ENCODE results near the gene DAP. TPM values are rescaled to one million over a fixed set of nuclear protein-coding genes. Genes with fewer than 3 reads are reported as not detected.
"Not testable (repeated sequence)": the region's sequence is repeated elsewhere in the genome, so short reads cannot be mapped to it uniquely, and the experiment has no call there.

DAP gene
- total RNA-seq, 1 donor from 2014 or later: 41.1 TPM

GRCh38 chr5:10734832-10735523, 26.1 kb downstream of the DAP start:
- DNase-seq (ENCODE audit: low read depth, low spot score): no peak

GRCh38 chr5:10734037-10734709, 26.9 kb downstream of the DAP start:
- DNase-seq (ENCODE audit: low read depth, low spot score): no peak

- DNase-seq (ENCODE audit: low read depth, low spot score): no peak
Measured at GRCh38 chr5:10733426-10733825, 27.6 kb downstream of the DAP start.

- no peak for DNase-seq (ENCODE audit: low read depth, low spot score)
Measured at GRCh38 chr5:10731913-10732312, 29.1 kb downstream of the DAP start.

GRCh38 chr5:10730043-10730351, 31.0 kb downstream of the DAP start:
- no peak for DNase-seq (ENCODE audit: low read depth, low spot score)

- no peak for DNase-seq (ENCODE audit: low read depth, low spot score)
Measured at GRCh38 chr5:10729320-10730042, 31.6 kb downstream of the DAP start.

- no peak for DNase-seq (ENCODE audit: low read depth, low spot score)
Measured at GRCh38 chr5:10728679-10729078, 32.4 kb downstream of the DAP start.

GRCh38 chr5:10727861-10728260, 33.2 kb downstream of the DAP start:
- no peak for DNase-seq (ENCODE audit: low read depth, low spot score)

GRCh38 chr5:10726913-10727517, 34.0 kb downstream of the DAP start:
- DNase-seq (ENCODE audit: low read depth, low spot score): no peak

- DNase-seq (ENCODE audit: low read depth, low spot score): no peak
Measured at GRCh38 chr5:10726179-10726912, 34.7 kb downstream of the DAP start.

- DNase-seq (ENCODE audit: low read depth, low spot score): no peak
Measured at GRCh38 chr5:10725636-10726035, 35.4 kb downstream of the DAP start.

- DNase-seq (ENCODE audit: low read depth, low spot score): peak; percentile 78
Measured at GRCh38 chr5:10724781-10725507, 36.1 kb downstream of the DAP start.

GRCh38 chr5:10723514-10723913, 37.5 kb downstream of the DAP start:
- no peak for DNase-seq (ENCODE audit: low read depth, low spot score)

GRCh38 chr5:10720766-10721165, 40.3 kb downstream of the DAP start:
- DNase-seq (ENCODE audit: low read depth, low spot score): not testable (repeated sequence)

GRCh38 chr5:10719965-10720364, 41.1 kb downstream of the DAP start:
- DNase-seq (ENCODE audit: low read depth, low spot score): no peak

- DNase-seq (ENCODE audit: low read depth, low spot score): not testable (repeated sequence)
Measured at GRCh38 chr5:10718617-10719016, 42.4 kb downstream of the DAP start.

GRCh38 chr5:10716825-10717224, 44.2 kb downstream of the DAP start:
- not testable (repeated sequence) for DNase-seq (ENCODE audit: low read depth, low spot score)

GRCh38 chr5:10715605-10716290, 45.3 kb downstream of the DAP start:
- DNase-seq (ENCODE audit: low read depth, low spot score): no peak

- DNase-seq (ENCODE audit: low read depth, low spot score): no peak
Measured at GRCh38 chr5:10712574-10713366, 48.3 kb downstream of the DAP start.

All from pulmonary artery endothelial cell (primary cell).